ENCODE measurements around the gene TAAR2. TPM values are rescaled to one million over a fixed set of nuclear protein-coding genes. Genes with fewer than 3 reads are reported as not detected.

The TAAR2 gene
- total RNA-seq, 1 donor from 2014 or later: not detected

- TF ChIP-seq CTCF (IDR thresholded peaks at IDR 0.05; ENCODE audit: insufficient read depth, low read length, severe bottlenecking): no peak
- no peaks in the 10 kb centered on the region for H3K27me3 ChIP-seq (ENCODE audit: control insufficient read depth, insufficient read depth, low read length)
- H3K4me3 ChIP-seq (ENCODE audit: low read depth, low read length): no peak overlapping the region
- DNase-seq (ENCODE audit: low read depth) (peak; percentile 23), FAIRE-seq (no peak)
- no peaks in the 10 kb centered on the region for H3K36me3 ChIP-seq (ENCODE audit: control insufficient read depth, insufficient read depth, low read length)
Measured at GRCh38 chr6:132592855-132593254, 31.2 kb downstream of the TAAR2 start.

GRCh38 chr6:132590362-132590761 is 33.7 kb downstream of the TAAR2 start:
- Histone ChIP-seq H3K27me3 (ENCODE audit: control insufficient read depth, insufficient read depth, low read length) (no peaks in the 10 kb centered on the region), H3K4me3 (ENCODE audit: low read depth, low read length) (no peak overlapping the region), H3K36me3 (ENCODE audit: control insufficient read depth, insufficient read depth, low read length) (no peaks in the 10 kb centered on the region)
- TF ChIP-seq CTCF (IDR thresholded peaks at IDR 0.05; ENCODE audit: insufficient read depth, low read length, severe bottlenecking): no peak
- FAIRE-seq (no peak), DNase-seq (ENCODE audit: low read depth) (no peak)

- TF ChIP-seq CTCF (IDR thresholded peaks at IDR 0.05; ENCODE audit: insufficient read depth, low read length, severe bottlenecking): no peak
- Histone ChIP-seq H3K36me3 (ENCODE audit: control insufficient read depth, insufficient read depth, low read length) (no peaks in the 10 kb centered on the region), H3K27me3 (ENCODE audit: control insufficient read depth, insufficient read depth, low read length) (no peaks in the 10 kb centered on the region), H3K4me3 (ENCODE audit: low read depth, low read length) (no peak within 1 kb of the TSS)
- FAIRE-seq (no peak), DNase-seq (ENCODE audit: low read depth) (no peak)
Measured at GRCh38 chr6:132589454-132589853, 34.6 kb downstream of the TAAR2 start, which contains the start of gene TAAR5. Gene TAAR5, minus strand, starts transcription at chr6:132589741. Its CDS starts 55 bp downstream, at chr6:132589686.

- TF ChIP-seq CTCF (IDR thresholded peaks at IDR 0.05; ENCODE audit: insufficient read depth, low read length, severe bottlenecking): no peak
- Histone ChIP-seq H3K36me3 (ENCODE audit: control insufficient read depth, insufficient read depth, low read length) (no peaks in the 10 kb centered on the region), H3K27me3 (ENCODE audit: control insufficient read depth, insufficient read depth, low read length) (no peaks in the 10 kb centered on the region), H3K4me3 (ENCODE audit: low read depth, low read length) (no peak overlapping the region)
- DNase-seq (ENCODE audit: low read depth): no peak
- FAIRE-seq: no peak
Measured at GRCh38 chr6:132587424-132587823, 36.7 kb downstream of the TAAR2 start.

- DNase-seq (ENCODE audit: low read depth) (no peak), FAIRE-seq (no peak)
- Histone ChIP-seq H3K4me3 (ENCODE audit: low read depth, low read length) (no peak overlapping the region), H3K27me3 (ENCODE audit: control insufficient read depth, insufficient read depth, low read length) (no peaks in the 10 kb centered on the region), H3K36me3 (ENCODE audit: control insufficient read depth, insufficient read depth, low read length) (no peaks in the 10 kb centered on the region)
- TF ChIP-seq CTCF (IDR thresholded peaks at IDR 0.05; ENCODE audit: insufficient read depth, low read length, severe bottlenecking): no peak
Measured at GRCh38 chr6:132584698-132585097, 39.4 kb downstream of the TAAR2 start.

- DNase-seq (ENCODE audit: low read depth) (no peak), FAIRE-seq (no peak)
- Histone ChIP-seq H3K27me3 (ENCODE audit: control insufficient read depth, insufficient read depth, low read length) (peaks cover 6% of the 10 kb centered on the region), H3K36me3 (ENCODE audit: control insufficient read depth, insufficient read depth, low read length) (no peaks in the 10 kb centered on the region), H3K4me3 (ENCODE audit: low read depth, low read length) (no peak overlapping the region)
- no peak for TF ChIP-seq CTCF (IDR thresholded peaks at IDR 0.05; ENCODE audit: insufficient read depth, low read length, severe bottlenecking)
Measured at GRCh38 chr6:132571774-132572173, 52.3 kb downstream of the TAAR2 start.
